LNCAP (cell line): Measurements from ENCODE around the gene IL6R.

Source experiments
- TF ChIP-seq, protein P1 (sequence below): fragments of 450-650 bp; IDR thresholded peaks from 2 replicates; pipeline ENCODE4 v1.5.1; 2017; ENCODE audit warnings: mild to moderate bottlenecking

IL6R gene

DNA sequence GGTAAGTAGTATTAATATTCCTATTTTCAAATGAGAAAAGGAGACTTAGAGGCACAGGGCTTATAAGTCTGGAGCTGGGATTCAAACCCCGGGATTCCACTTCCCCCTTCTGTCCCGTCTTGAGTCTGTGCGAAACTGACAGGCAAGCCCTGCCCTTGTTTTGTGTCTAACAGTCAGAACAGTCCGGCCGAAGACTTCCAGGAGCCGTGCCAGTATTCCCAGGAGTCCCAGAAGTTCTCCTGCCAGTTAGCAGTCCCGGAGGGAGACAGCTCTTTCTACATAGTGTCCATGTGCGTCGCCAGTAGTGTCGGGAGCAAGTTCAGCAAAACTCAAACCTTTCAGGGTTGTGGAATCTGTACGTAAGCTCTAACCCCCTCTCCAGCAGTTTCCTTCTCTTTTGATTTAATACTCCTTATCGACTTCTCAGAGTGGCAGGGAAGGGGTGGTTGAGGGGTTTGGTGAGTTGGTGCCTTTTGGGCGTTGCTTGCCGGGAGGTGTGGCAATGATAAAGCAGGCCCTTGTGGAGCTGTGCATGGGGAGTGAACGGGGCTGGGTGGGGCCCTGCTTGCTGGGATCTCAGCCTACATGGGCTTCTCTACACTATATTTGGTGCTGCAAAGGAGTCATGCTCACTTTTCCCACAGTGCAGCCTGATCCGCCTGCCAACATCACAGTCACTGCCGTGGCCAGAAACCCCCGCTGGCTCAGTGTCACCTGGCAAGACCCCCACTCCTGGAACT, 29.4 kb downstream of the IL6R start:
- TF ChIP-seq, protein P1, sequence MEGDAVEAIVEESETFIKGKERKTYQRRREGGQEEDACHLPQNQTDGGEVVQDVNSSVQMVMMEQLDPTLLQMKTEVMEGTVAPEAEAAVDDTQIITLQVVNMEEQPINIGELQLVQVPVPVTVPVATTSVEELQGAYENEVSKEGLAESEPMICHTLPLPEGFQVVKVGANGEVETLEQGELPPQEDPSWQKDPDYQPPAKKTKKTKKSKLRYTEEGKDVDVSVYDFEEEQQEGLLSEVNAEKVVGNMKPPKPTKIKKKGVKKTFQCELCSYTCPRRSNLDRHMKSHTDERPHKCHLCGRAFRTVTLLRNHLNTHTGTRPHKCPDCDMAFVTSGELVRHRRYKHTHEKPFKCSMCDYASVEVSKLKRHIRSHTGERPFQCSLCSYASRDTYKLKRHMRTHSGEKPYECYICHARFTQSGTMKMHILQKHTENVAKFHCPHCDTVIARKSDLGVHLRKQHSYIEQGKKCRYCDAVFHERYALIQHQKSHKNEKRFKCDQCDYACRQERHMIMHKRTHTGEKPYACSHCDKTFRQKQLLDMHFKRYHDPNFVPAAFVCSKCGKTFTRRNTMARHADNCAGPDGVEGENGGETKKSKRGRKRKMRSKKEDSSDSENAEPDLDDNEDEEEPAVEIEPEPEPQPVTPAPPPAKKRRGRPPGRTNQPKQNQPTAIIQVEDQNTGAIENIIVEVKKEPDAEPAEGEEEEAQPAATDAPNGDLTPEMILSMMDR = no peak

DNA sequence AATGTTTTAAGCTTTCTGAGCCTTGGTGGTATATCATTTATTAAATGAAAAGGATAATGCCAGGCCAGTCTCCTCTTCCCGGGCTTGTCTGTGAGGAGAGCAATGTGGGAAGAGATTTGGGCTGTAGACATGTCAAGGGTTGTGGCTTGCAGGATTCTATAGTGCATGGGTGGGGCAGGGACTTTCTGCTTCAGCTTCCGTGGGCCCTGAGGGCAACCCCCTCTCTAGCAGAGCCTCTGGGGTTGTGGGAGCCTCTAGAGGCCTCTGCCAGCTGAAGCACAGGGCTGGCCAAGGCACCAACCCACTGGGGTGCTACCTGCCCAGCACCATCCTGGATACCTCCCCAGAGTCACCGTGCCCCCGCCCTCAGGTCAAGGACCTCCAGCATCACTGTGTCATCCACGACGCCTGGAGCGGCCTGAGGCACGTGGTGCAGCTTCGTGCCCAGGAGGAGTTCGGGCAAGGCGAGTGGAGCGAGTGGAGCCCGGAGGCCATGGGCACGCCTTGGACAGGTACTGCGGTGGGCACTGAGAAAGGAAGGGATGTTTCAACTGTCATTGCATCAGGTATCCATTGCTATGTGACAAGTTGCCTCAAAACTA, 30.6 kb downstream of the IL6R start:
- TF ChIP-seq, protein P1 = no peak

DNA sequence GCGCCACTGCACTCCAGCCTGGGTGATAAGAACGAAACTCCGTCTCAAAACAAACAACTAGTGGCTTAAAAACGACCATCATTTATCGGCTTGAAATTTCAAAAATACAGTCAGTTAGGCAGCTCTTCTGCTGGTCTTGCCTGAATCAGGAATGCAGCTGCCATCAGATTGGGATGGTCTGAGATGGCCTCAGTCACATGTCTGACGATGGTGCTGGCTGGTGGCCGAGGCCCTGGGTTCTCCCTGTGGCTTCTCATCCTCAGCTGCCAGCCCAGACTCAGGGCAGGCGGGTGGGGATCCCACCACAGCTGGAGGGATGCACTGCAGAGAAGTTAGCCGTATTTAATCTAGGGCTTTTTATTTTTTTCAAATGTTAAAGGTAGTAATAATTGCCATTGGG, 31.3 kb downstream of the IL6R start:
- TF ChIP-seq, protein P1 = no peak

- TF ChIP-seq, protein P1 = no peak
Measured at GRCh38 chr1:154440036-154440804, 35.1 kb downstream of the IL6R start.

DNA sequence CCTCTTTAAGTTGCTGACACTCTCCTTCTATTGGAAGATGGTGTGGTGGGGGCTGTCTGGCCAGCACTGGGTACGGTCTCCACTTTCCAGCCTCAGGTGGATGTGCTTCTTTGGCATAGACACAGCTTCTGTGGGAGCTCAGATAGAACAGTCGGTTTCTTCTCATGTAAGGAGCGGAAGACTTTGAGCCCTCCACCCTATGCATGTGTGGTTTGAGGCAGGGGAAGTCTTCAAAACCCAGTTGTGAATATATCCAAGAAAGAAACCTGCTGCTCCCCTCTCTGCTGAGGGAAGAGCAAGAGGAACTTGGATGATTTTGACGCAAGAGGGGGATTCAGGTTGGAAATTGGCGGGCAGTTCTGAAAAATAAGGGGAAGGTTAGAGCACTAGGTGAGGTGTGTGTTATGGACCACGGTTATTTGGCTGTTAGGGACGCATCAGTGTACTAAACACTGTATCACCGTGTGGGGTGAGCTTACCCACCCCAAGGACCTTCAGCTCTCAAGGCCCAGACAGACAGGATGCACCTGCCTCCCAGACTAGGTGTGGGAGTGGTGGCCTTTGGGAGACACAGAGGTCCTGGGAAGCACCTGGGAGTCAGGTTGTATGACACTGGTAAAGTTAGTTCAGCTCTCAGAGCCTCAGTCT, 36.2 kb downstream of the IL6R start:
- TF ChIP-seq, protein P1 = no peak

GRCh38 chr1:154442006-154442740, 37.0 kb downstream of the IL6R start:
- TF ChIP-seq, protein P1 = peak; percentile 47
